GM19043 (cell line): ENCODE data around the gene INSM2.

ENCODE experiments used
- ATAC-seq: cut with Tn5 transposase; IDR thresholded peaks from one replicate; pipeline ENCODE4 v1.9.1; 2021; ENCODE audit warnings: low read depth; ENCODE audit not compliant: unreplicated experiment

Gene INSM2

DNA sequence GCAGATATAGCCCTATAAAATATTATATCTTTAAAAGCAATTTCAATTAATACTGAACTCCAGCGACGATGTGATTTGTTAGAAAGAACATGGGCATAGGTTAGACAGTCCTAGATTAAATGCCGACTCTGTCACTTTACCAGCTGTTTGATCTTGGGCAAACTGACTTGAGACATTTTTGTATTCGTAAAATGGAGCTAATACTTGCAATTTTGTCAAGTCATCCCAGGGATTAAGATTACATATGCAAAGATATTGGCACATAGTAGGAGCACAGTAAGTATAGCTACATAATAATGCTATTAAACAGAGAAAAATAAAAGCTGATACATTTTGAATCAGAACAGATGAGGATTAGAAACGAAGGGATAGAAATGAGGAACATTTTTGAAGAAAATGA is 9.0 kb downstream of the INSM2 start:
- ATAC-seq = no peak

DNA sequence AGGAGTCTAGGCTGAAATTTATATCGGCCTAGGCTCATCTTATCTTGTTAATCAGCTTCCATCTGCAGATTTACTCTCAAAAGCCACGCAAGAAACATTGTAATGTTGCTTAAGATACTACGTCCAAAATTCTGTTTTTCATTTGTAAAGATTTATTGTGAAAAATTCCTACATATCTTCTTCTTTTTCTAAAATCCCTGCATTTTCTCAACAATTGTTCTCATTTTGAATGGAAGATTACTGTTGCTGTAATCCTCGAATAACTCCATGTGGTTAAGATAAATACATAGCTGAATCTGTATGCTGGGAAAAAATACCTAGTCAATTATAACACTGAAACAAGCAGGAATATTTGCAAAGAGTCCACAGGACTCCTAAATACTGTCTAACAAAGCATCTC is 15.6 kb downstream of the INSM2 start:
- no peak for ATAC-seq

DNA sequence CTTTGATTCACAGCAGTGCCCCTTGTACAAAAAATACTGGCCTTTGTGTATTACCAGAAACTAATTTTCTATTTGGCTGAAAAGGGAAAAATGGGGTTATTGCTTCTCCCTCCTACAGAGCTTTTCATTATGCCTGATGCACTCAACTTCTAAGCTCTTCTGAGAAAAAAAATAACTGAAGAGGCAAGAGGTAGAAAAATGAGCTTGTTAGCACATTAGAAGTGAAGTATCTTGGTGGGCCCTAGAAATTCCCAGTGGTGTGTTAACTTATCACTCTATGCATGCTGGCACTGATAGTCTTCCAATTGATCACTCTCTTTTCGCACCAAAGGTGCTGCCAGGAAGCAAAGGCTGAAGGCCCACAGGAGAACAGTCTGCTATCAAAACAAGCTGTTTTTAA is 17.1 kb downstream of the INSM2 start:
- ATAC-seq = no peak

DNA sequence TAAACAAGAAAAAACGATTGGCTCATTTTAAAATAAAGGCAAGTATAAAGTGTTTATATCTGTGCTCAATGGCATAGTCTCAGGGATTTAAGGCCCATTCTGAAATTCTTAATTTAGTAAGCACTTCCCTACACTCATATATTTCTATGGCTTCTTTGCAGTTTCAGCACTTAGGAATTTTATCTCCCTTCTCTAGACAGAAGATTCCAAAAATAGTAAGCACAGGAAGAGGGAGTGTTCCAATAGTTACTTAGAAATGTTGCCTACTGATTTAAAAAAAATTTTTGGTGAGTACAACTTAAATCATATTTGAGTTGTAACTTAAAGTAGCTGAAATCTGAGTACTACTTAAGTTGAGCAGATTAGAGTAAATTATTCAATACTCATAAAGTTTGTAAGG is 19.8 kb downstream of the INSM2 start:
- ATAC-seq = no peak

DNA sequence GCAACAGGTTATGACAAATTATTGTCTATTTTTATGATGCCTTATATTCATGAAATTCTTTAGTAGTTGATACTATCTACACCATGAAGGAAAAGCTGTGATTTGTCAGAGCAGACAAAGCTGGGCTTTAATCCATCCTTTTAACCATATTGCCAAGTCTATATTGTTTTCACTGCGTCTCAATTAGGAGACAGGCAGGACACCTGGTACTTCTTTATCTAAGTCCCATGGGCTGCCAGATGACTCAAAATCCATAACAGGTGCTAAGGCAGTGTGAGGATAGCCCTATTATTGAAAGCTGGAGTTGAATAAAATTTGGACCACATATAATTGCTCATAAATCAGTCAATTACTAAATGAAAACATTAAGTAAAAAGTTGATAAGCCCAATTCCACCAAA is 22.6 kb downstream of the INSM2 start:
- ATAC-seq = no peak

DNA sequence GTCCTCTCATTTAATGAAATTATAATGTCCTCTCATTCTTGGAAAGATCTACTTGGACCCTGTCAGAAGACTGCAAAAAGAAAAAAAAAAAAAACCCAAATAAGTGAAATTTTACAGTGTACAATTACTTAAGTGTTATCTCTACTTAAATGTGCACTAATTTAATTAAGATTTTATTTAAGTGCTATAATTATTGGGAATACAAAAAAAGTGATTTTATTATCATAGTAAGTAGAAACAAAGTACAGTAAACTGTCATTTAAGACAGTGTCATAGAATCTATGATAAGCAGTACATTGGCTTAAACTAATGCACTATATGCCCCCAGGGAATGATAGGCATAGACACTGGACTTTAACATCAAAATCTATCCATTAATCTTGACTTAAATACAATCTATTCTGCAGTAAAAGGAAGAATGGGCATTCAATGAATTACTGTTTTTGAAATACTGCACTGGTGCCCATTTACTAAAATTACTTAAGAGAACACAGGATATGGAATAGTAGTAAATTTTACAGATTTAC is 23.3 kb downstream of the INSM2 start:
- ATAC-seq = no peak

DNA sequence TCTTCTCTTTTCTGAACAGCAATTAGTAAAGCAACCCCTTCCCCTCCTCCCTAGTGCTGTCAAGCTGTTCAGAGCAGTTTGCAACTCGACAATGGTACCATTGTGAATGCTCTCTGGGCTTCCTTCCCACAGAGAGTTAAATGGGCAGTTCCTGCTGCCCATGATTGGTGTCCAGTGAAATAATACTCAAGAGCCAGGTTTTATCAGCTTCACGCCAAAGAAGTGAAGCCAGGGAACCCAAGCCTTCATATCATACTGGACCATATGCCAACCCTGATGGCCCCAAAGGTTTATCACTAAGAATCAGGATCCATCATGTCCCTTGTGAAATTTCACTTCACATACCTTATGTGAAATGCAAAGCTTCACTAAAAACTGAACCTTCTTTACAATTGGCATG is 24.7 kb downstream of the INSM2 start:
- ATAC-seq = no peak

DNA sequence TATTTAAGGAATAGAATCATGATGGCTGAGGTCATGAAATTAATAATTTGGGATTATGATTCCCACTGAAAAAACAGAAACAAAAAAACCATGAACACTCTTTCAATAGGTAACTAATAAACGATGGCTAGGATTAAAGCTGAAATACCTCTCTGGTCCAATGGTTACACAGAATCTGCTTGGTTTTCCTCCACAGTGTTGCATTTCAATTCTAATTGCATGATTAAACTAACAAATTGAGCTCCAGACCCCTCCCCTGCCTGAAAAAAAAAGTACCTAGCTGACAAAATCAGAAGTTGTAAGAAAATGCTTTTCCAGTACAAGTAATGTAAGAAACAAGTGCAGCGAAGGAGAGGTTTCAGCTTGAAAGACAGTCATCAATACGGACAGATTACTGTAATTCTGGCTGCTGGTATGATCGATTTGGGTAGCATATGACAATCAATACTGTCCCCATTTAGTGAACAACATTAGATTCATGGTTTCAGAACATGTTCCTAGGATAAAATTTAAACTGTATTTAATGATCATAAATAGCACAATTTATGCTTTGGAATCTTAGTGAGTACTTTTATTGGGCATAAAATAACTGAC is 32.0 kb downstream of the INSM2 start:
- no peak for ATAC-seq

DNA sequence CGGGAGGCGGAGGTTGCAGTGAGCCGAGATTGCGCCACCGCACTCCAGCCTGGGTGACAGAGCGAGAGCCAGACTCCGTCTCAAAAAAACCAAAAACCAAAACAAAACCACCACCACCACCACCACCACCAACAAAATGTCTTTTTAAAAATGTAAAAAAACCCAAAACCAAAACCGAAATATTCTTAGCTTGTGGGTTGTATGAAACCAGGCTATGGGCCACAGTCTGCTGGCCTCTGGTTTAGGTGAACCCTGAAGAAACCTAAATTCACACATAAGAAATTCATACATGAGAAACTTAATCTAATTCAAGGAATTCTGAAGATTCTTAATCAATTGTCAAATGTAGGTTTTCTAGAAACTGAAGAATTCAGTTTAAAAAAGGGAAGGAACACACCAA is 37.6 kb downstream of the INSM2 start:
- ATAC-seq = no peak

DNA sequence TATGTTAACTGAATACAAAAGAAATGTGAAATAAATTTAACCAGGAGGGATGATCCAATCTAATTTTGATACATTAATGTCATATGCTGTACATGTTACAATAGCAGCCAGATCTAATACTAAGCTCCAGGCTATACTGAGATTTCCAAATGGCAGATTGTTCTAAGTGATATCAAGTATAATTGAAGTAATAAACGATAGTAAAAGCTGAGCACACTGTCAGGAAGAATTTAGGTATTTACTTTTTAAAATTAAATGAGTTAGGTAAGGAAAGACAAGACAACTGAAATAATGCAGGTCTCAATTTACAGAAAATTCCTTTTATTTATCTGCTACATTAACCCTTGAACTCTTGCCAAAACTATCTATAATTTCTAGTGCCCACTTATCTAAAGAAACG is 39.9 kb downstream of the INSM2 start:
- no peak for ATAC-seq

DNA sequence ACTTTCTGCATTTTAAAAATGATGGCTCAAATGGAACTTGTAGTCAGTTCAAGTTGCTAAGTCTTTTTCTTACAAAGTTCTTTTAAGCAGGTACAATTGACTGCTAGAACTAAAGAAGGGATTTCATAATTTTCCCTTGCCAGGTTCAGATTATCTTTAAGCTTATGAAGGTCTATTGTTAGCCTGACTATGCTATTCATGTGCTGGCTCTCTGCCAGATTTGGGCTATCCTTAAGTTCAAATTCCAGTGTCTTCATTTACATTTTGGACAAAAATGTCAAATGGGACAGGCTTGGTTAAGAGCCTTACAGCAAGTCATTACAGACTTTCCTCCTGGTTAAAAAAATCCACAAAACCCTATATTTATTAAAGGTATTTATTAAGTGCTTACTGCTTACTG is 42.3 kb downstream of the INSM2 start:
- ATAC-seq = no peak

DNA sequence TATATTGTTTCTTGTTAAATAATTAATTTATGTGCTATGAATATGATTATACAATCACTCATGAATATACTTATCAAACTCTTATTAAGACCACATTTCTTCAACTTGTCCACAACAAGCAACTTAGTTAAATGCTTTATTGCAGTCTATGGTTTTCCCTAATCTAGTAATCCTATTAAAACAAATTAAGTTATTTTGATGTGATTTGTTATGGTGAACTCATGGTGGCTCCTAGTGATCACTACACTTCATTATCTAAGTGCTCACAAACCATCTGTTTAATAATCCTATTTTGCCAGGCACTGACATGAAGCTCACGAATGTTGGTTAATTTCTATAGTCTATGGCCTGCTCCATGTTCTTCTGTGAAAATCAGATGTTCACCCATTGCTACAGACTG is 42.9 kb downstream of the INSM2 start:
- no peak for ATAC-seq

DNA sequence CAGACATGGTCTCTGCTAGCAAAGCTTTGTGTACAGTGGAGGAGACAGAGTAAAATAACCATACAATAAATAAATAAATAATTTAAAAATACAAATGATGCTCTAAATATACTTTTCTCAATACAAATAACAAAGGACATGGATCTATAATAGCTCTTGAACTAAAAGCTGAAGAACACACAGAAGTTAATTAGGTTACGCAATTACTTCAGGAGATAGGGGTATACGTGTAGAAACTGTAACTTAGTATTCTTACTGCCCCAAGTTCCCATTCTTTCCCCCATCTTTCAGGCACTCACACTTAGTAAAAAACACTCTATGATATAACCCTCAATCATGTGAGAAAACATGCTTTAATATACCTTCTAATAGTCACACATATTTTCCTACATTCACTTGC is 44.2 kb downstream of the INSM2 start:
- ATAC-seq = no peak

DNA sequence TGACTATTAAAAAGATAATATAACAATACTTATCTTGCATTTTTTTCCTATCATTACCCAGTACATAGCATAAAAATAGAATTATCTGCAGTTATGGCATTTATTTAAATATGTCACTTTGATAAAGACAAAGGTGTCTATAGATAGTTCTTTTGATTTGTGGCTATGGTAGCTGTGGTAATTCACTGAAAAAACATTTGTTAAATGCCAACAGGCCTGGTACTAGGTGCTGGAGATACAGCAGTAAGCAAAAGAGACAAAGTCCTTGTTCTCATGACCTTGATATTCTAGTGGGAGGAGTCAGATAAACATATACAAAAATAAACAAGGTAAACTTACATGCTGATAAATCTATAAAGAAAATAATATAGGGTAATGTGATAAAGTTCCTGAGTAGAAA is 44.7 kb downstream of the INSM2 start:
- no peak for ATAC-seq
